Duodenal mucosa (tissue), 2 donors: ENCODE measurements around the gene EML6.

Experiments
- H3K27ac ChIP-seq: one replicate; pipeline ENCODE4 v1.7.0; 2013; ENCODE audit warnings: low read depth, low read length
- H3K27me3 ChIP-seq, 2 donors: one replicate each; pipeline ENCODE4 v1.7.0; 2013; ENCODE audit warnings: low read length in 2 of 2, control low read depth in 1 of 2; ENCODE audit not compliant: insufficient read depth in 2 of 2, control insufficient read depth in 1 of 2
- H3K36me3 ChIP-seq, 2 donors: one replicate each; pipeline ENCODE4 v1.7.0; 2013; ENCODE audit warnings: low read length in 2 of 2, control low read depth in 1 of 2; ENCODE audit not compliant: insufficient read depth in 2 of 2, control insufficient read depth in 1 of 2
- H3K4me1 ChIP-seq, 2 donors: one replicate each; pipeline ENCODE4 v1.7.0; 2013; ENCODE audit warnings: low read length in 2 of 2, control low read depth in 1 of 2; ENCODE audit not compliant: insufficient read depth in 2 of 2, control insufficient read depth in 1 of 2
- H3K4me3 ChIP-seq, 2 donors: one replicate each; pipeline ENCODE4 v1.7.0; 2013; ENCODE audit warnings: low read length in 2 of 2, low read depth in 1 of 2
- H3K9ac ChIP-seq, 2 donors: one replicate each; pipeline ENCODE4 v1.7.0; 2013; ENCODE audit warnings: low read length in 2 of 2, low read depth in 1 of 2
- H3K9me3 ChIP-seq, 2 donors: one replicate each; pipeline ENCODE4 v1.7.0; 2013; ENCODE audit warnings: low read length in 2 of 2, control low read depth in 1 of 2; ENCODE audit not compliant: control insufficient read depth in 1 of 2

Gene EML6

GRCh38 chr2:54885891-54886290, 162.4 kb downstream of the EML6 start:
- Histone ChIP-seq H3K4me1 (no peaks in the 10 kb centered on the region), H3K27ac (no peak overlapping the region), H3K4me3 (no peak overlapping the region), H3K9me3 (no peaks in the 10 kb centered on the region), H3K9ac (no peak overlapping the region), H3K27me3 (no peaks in the 10 kb centered on the region), H3K36me3 (no peaks in the 10 kb centered on the region)

DNA sequence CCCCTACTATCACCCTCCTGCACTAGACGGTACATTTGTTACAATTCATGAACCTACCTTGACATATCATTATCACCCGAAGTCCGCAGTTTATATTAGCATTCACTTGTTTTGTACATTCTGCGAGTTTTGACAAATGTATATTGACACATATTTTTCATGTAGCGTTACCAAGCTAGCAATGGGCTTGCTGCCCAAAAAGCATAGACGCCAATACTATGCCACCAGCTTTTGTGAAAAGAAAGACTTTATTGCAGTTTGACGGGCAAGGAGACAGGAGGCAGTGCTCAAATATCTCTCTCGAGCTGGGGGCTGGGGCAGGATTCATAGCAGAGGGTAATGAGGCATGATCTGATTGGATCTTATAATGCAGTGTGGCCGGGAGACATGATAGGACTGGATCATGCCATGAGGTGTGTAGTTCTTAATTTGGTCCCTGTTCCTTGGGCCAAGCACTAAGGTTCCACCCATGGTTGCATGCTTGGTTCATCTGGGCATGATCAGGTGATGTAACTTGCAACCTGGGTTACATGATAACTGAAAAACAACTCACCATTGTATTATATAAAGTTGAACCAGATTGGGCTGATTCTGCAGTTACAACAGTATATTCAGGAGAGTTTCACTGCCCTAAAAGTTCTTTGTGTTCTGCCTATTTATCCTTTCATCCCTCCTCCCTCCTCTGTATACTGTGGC, 164.5 kb downstream of the EML6 start:
- no peaks in the 10 kb centered on the region for H3K27me3 ChIP-seq
- no peak overlapping the region for H3K4me3 ChIP-seq
- H3K9me3 ChIP-seq: no peaks in the 10 kb centered on the region

DNA sequence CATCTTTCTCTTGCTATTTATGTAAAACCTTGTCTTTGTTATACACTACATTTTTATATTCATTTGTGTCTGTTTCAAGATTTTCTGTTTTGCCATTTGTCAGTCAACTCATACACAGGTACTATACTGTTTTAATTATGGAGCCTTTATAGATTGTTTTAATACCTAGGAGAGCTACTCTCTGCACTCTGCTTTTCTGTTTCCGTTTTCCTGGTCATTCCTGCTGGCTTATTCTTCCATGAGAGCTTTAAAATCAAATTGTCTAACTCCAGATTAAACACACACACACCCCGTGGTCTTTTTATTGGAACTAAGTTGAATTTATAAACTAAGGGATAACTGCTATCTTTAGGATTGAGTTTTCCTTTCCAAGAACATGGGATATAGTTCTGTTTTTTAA, 165.6 kb downstream of the EML6 start:
- H3K27ac ChIP-seq: no peak overlapping the region
- H3K27me3 ChIP-seq: no peaks in the 10 kb centered on the region
- H3K9ac ChIP-seq: no peak overlapping the region
- no peaks in the 10 kb centered on the region for H3K9me3 ChIP-seq
- no peak overlapping the region for H3K4me3 ChIP-seq
- no peaks in the 10 kb centered on the region for H3K4me1 ChIP-seq
- H3K36me3 ChIP-seq: no peaks in the 10 kb centered on the region

More for the DNA sequence above, 164.5 kb downstream of the EML6 start:
- H3K27ac ChIP-seq: no peak overlapping the region
- H3K4me1 ChIP-seq: no peaks in the 10 kb centered on the region
- H3K36me3 ChIP-seq: no peaks in the 10 kb centered on the region
- H3K9ac ChIP-seq: no peak overlapping the region

DNA sequence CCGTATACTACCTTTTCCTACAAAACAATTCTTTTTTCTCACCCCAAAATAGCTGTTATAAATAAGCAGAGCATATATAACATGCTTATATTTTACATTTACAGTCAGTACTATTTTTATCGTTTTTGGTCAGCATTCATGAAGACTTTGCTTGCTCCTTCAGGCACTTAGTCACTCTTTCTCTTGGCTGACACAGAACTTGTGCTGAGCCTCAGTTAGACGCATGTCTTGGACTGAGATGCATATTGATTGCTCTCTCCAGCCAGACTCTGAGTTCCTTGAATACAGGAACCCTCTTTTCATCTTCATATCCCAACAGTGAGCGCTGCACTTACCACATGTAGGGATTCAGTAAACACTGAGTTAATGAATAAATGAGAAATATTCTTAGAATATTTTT, 168.4 kb downstream of the EML6 start:
- Histone ChIP-seq H3K27ac (no peak overlapping the region), H3K4me3 (no peak overlapping the region), H3K27me3 (no peaks in the 10 kb centered on the region), H3K9me3 (peaks cover 0 to 4% of the 10 kb centered on the region in 2 donors), H3K4me1 (peaks cover 0 to 5% of the 10 kb centered on the region in 2 donors), H3K36me3 (no peaks in the 10 kb centered on the region), H3K9ac (no peak overlapping the region)

DNA sequence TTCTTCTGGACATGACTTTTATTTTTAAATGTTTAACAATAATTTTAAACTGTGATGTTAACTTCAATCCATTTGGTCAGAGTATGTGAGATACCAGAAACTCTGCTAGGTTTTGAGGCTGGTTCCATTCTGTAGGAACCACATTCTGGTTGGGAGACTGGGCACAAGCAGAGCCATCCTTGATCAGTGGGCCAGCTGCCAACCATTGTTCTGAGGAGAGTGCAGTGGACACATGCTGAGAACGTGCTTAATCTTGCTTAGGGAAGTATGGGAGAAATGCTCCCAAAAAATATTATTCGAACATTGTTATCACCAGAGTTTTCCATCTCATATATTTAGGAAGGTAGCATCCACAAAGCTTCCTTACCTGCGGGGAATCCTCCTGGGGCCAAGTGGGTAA, 171.0 kb downstream of the EML6 start:
- no peaks in the 10 kb centered on the region for H3K36me3 ChIP-seq
- H3K9me3 ChIP-seq: peaks cover 0 to 4% of the 10 kb centered on the region in 2 donors
- H3K27me3 ChIP-seq: no peaks in the 10 kb centered on the region
- no peak overlapping the region for H3K9ac ChIP-seq
- no peak overlapping the region for H3K27ac ChIP-seq
- H3K4me3 ChIP-seq: no peak overlapping the region
- H3K4me1 ChIP-seq: peaks cover 17 to 20% of the 10 kb centered on the region in 2 donors

GRCh38 chr2:54895730-54896129, 172.3 kb downstream of the EML6 start:
- no peaks in the 10 kb centered on the region for H3K36me3 ChIP-seq
- peaks cover 0 to 4% of the 10 kb centered on the region in 2 donors for H3K9me3 ChIP-seq
- H3K27me3 ChIP-seq: no peaks in the 10 kb centered on the region
- peaks cover 28 to 31% of the 10 kb centered on the region in 2 donors for H3K4me1 ChIP-seq
- no peak overlapping the region for H3K27ac ChIP-seq
- no peak overlapping the region for H3K4me3 ChIP-seq
- H3K9ac ChIP-seq: no peak overlapping the region

- H3K27me3 ChIP-seq: no peaks in the 10 kb centered on the region
- H3K4me1 ChIP-seq: peaks cover 28 to 42% of the 10 kb centered on the region in 2 donors
- peak overlapping the region in 1 of 2 donors; percentile 38 for H3K4me3 ChIP-seq
- H3K27ac ChIP-seq: no peak overlapping the region
- H3K9ac ChIP-seq: peak overlapping the region in 1 of 2 donors; percentile 43
- H3K9me3 ChIP-seq: peaks cover 0 to 4% of the 10 kb centered on the region in 2 donors
- H3K36me3 ChIP-seq: no peaks in the 10 kb centered on the region
Measured at GRCh38 chr2:54897420-54898310, 174.2 kb downstream of the EML6 start.

GRCh38 chr2:54898456-54899226, 175.2 kb downstream of the EML6 start:
- Histone ChIP-seq H3K4me1 (peaks cover 36 to 46% of the 10 kb centered on the region in 2 donors), H3K27ac (no peak overlapping the region), H3K36me3 (no peaks in the 10 kb centered on the region), H3K27me3 (no peaks in the 10 kb centered on the region), H3K9me3 (peaks cover 0 to 4% of the 10 kb centered on the region in 2 donors), H3K4me3 (no peak overlapping the region), H3K9ac (no peak overlapping the region)

GRCh38 chr2:54899576-54900200, 176.2 kb downstream of the EML6 start:
- Histone ChIP-seq H3K27me3 (no peaks in the 10 kb centered on the region), H3K4me1 (peaks cover 47 to 55% of the 10 kb centered on the region in 2 donors), H3K27ac (no peak overlapping the region), H3K9ac (no peak overlapping the region), H3K36me3 (no peaks in the 10 kb centered on the region), H3K9me3 (peaks cover 0 to 4% of the 10 kb centered on the region in 2 donors), H3K4me3 (no peak overlapping the region)
